ENCODE data around the gene GNAQ. TPM values are rescaled to one million over a fixed set of nuclear protein-coding genes. Genes with fewer than 3 reads are reported as not detected.

The GNAQ gene
- total RNA-seq, 2 experiments from 2014 or later = 17.8 to 18.1 TPM

DNA sequence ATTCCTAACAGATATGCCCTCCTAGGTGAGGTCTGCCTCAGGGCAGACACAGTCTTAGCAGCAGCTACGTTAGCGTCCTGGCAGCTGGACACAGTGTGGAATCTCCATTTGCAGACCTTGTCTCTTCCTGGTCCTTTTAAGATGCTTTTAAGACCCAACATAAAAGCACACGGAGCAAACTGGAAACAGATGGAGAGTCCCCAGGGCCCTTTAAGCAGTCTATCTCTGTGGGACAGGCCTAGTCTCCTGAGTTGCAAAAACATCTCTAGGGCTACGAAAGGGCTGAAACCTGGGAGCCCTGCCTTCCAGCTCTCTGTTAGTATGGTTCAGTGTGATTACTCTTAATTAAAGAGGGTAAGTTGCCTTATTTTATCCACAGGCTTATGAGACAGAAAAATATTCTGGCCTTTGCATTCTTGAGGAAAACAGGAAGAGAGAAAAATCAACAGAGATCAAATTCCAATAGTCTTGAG, 317.5 kb downstream of the GNAQ start:
- Mint-ChIP-seq H3K9me3 (peaks cover 11% of the 10 kb centered on the region), H3K4me3 (no peak overlapping the region), H3K27me3 (no peaks in the 10 kb centered on the region), H3K36me3 (ENCODE audit: low read depth) (no peaks in the 10 kb centered on the region), H3K27ac (no peak overlapping the region), H3K4me1 (ENCODE audit: low read depth) (peaks cover 17% of the 10 kb centered on the region)
- TF ChIP-seq, protein P1, sequence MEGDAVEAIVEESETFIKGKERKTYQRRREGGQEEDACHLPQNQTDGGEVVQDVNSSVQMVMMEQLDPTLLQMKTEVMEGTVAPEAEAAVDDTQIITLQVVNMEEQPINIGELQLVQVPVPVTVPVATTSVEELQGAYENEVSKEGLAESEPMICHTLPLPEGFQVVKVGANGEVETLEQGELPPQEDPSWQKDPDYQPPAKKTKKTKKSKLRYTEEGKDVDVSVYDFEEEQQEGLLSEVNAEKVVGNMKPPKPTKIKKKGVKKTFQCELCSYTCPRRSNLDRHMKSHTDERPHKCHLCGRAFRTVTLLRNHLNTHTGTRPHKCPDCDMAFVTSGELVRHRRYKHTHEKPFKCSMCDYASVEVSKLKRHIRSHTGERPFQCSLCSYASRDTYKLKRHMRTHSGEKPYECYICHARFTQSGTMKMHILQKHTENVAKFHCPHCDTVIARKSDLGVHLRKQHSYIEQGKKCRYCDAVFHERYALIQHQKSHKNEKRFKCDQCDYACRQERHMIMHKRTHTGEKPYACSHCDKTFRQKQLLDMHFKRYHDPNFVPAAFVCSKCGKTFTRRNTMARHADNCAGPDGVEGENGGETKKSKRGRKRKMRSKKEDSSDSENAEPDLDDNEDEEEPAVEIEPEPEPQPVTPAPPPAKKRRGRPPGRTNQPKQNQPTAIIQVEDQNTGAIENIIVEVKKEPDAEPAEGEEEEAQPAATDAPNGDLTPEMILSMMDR (IDR thresholded peaks at IDR 0.05) = no peak
- POLR2A ChIA-PET = no interaction called here
- ATAC-seq (no peak), DNase-seq (no peak)
- CTCF ChIA-PET = interaction anchor here (1.3 kb wide), 1 partner anchor 37 kb away, joined by 4 read pairs; no protein-coding TSS in a partner anchor
- intact Hi-C loops (cut with micrococcal nuclease) = no loop called here

DNA sequence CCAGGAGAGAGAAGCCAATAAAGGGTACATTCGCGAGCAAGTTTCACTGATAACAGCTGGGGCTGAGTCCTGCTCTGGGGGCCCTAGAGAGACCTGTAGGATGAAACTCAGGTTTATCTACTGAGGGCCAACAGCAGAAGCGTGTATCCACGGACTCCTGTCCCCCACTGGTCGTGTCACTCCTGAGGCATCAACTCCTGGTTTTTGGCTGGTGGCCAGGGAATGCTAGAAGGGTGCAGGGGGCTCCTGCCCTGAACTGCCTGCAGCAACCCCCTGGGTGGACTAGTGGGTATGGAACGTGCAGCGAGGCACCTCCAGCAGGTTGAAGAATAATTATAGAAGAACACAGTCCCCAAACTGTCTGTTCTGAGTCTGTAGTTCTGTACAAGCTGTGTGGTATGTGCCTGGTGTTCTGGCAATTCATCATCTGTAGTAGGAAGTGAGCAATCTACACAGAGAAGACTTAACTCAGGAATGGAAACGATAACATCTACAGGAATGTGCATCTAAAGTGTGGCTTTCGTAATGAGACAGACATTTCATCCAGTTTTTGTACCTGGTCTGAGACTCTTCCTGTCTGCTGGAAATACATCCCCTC, 319.0 kb downstream of the GNAQ start:
- DNase-seq (no peak), ATAC-seq (no peak)
- intact Hi-C loops (cut with micrococcal nuclease) = no loop called here
- H3K27me3 Mint-ChIP-seq = no peaks in the 10 kb centered on the region
- no peaks in the 10 kb centered on the region for H3K36me3 Mint-ChIP-seq (ENCODE audit: low read depth)
- ChIA-PET POLR2A (no interaction called here), CTCF (no interaction called here)
- H3K27ac Mint-ChIP-seq = no peak overlapping the region
- TF ChIP-seq, protein P1 (IDR thresholded peaks at IDR 0.05) = no peak
- peaks cover 7% of the 10 kb centered on the region for H3K4me1 Mint-ChIP-seq (ENCODE audit: low read depth)
- H3K4me3 Mint-ChIP-seq = no peak overlapping the region
- peaks cover 16% of the 10 kb centered on the region for H3K9me3 Mint-ChIP-seq

GRCh38 chr9:77710965-77711648, 320.5 kb downstream of the GNAQ start:
- intact Hi-C loops (cut with micrococcal nuclease) = no loop called here

GRCh38 chr9:77710316-77710715, 321.3 kb downstream of the GNAQ start:
- Mint-ChIP-seq H3K27ac (no peak overlapping the region), H3K36me3 (ENCODE audit: low read depth) (no peaks in the 10 kb centered on the region), H3K4me3 (no peak overlapping the region), H3K4me1 (ENCODE audit: low read depth) (no peaks in the 10 kb centered on the region), H3K9me3 (peaks cover 16% of the 10 kb centered on the region), H3K27me3 (no peaks in the 10 kb centered on the region)
- ChIA-PET POLR2A (no interaction called here), CTCF (no interaction called here)
- ATAC-seq (no peak), DNase-seq (no peak)
- TF ChIP-seq, protein P1 (IDR thresholded peaks at IDR 0.05) = no peak
- intact Hi-C loops (cut with micrococcal nuclease) = no loop called here

More at GRCh38 chr9:77710965-77711648, 320.5 kb downstream of the GNAQ start:
- TF ChIP-seq, protein P1 (IDR thresholded peaks at IDR 0.05) = no peak
- no peaks in the 10 kb centered on the region for H3K27me3 Mint-ChIP-seq
- CTCF ChIA-PET = no interaction called here
- no peak overlapping the region for H3K27ac Mint-ChIP-seq
- ATAC-seq (no peak), DNase-seq (no peak)
- no peak overlapping the region for H3K4me3 Mint-ChIP-seq
- POLR2A ChIA-PET = no interaction called here
- no peaks in the 10 kb centered on the region for H3K4me1 Mint-ChIP-seq (ENCODE audit: low read depth)
- H3K9me3 Mint-ChIP-seq = peaks cover 16% of the 10 kb centered on the region
- H3K36me3 Mint-ChIP-seq (ENCODE audit: low read depth) = no peaks in the 10 kb centered on the region

DNA sequence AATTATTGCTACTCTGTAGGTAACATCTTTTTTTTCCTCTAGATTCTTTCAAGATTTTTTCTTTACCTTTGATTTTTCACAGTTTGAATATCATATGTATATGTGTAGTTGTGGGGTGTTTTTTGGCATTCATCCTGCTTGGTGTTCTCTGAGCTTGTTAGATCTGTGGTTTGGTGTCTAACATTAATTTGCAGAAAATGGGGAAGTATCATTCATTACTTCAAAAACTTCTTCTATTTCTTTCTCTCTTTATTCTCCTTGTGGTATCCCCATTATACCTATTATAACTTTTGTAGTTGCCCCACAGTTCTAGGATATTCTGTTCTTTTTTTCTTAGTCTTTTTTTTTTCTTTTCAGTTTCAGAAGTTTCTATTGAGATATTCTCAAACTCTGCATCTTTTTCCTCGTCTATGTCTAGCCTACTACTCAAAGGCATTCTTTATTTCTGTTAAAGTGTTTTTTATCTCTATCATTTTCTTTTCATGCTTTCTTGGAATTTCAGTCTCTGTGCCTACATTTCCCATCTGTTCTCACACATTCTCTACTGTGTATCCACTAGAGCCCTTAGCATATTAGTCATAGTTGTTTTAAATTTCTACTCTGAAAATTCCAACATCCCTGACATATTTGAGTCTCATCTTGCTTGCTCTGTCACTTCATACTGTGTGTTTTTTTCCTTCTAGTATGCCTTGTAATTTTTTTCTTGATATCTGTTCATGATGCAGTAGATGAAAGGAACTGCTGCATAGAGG, 323.4 kb downstream of the GNAQ start:
- ATAC-seq = no peak
- no peak overlapping the region for H3K27ac Mint-ChIP-seq
- intact Hi-C loops (cut with micrococcal nuclease) = no loop called here

More for the DNA sequence above, 323.4 kb downstream of the GNAQ start:
- Mint-ChIP-seq H3K9me3 (peaks cover 17% of the 10 kb centered on the region), H3K4me1 (ENCODE audit: low read depth) (no peaks in the 10 kb centered on the region), H3K4me3 (no peak overlapping the region), H3K27me3 (no peaks in the 10 kb centered on the region), H3K36me3 (ENCODE audit: low read depth) (no peaks in the 10 kb centered on the region)
- TF ChIP-seq, protein P1 (IDR thresholded peaks at IDR 0.05) = no peak
- no peak for DNase-seq
- ChIA-PET POLR2A (no interaction called here), CTCF (no interaction called here)

All from activated CD8-positive, alpha-beta T cell treated with anti-CD3 and anti-CD28 coated beads for 36 hours (primary cell).